Calu3 (cell line): Measurements from ENCODE around the gene BRCA2. TPM values are rescaled to one million over a fixed set of nuclear protein-coding genes. Genes with fewer than 3 reads are reported as not detected.

ENCODE experiments used
- BruUV-seq: library from RNA; stranded (reverse); fragments of 400-500 nt; replicated peaks from 2 replicates; lab custom pipeline; 2021; lab: Mats Ljungman, UMichigan
- CTCF ChIA-PET: fragments of 300-600 bp; sonication (Branson Sonifier 250); formaldehyde crosslinking; loops from one replicate; lab custom pipeline; 2022; ENCODE audit warnings: antibody characterized with exemption; lab: Charles Lee
- DNase-seq: peaks from one replicate; pipeline ENCODE4 v3.0.0; 2022
- H3K27ac Mint-ChIP-seq: one replicate; pipeline ENCODE4 v1.8.0; 2022; ENCODE audit warnings: mixed read lengths; ENCODE audit not compliant: unreplicated experiment
- H3K27me3 Mint-ChIP-seq: one replicate; pipeline ENCODE4 v1.8.0; 2022; ENCODE audit warnings: mixed read lengths; ENCODE audit not compliant: unreplicated experiment
- H3K36me3 Mint-ChIP-seq: one replicate; pipeline ENCODE4 v1.8.0; 2022; ENCODE audit warnings: mild to moderate bottlenecking, moderate library complexity, mixed read lengths; ENCODE audit not compliant: insufficient read depth, unreplicated experiment
- H3K4me1 Mint-ChIP-seq: one replicate; pipeline ENCODE4 v1.8.0; 2022; ENCODE audit warnings: mild to moderate bottlenecking, low read depth, mixed read lengths; ENCODE audit not compliant: unreplicated experiment
- H3K4me3 Mint-ChIP-seq: one replicate; pipeline ENCODE4 v1.8.0; 2022; ENCODE audit warnings: mild to moderate bottlenecking, low read depth, moderate library complexity, mixed read lengths; ENCODE audit not compliant: unreplicated experiment
- H3K9me3 Mint-ChIP-seq: one replicate; pipeline ENCODE4 v1.8.0; 2022; ENCODE audit warnings: low read depth, mixed read lengths; ENCODE audit not compliant: unreplicated experiment
- CTCF ChIP-seq: fragments of 200-600 bp; IDR thresholded peaks from one replicate; pipeline ENCODE4 v1.8.0; 2022; ENCODE audit warnings: antibody characterized with exemption; ENCODE audit not compliant: unreplicated experiment
- intact Hi-C: fragments of 100-400 bp; cut with micrococcal nuclease; formaldehyde crosslinking; loops from one replicate; pipeline ENCODE4 v1.10.0; 2022; ENCODE audit not compliant: unreplicated experiment
- total RNA-seq: library from RNA; stranded (reverse); gene quantifications from 2 replicates; pipeline ENCODE4 v1.2.3, GENCODE V29; 2022

BRCA2 gene
- total RNA-seq, 1 experiment from 2014 or later: 12.8 TPM

GRCh38 chr13:32281096-32281495 is 34.2 kb upstream of the BRCA2 start:
- H3K27me3 Mint-ChIP-seq: no peaks in the 10 kb centered on the region
- TF ChIP-seq CTCF: no peak
- no TSS peak for BruUV-seq
- no peaks in the 10 kb centered on the region for H3K9me3 Mint-ChIP-seq
- CTCF ChIA-PET: no interaction called here
- H3K36me3 Mint-ChIP-seq: no peaks in the 10 kb centered on the region
- no peak overlapping the region for H3K4me3 Mint-ChIP-seq
- intact Hi-C loops: no loop called here
- H3K4me1 Mint-ChIP-seq: no peaks in the 10 kb centered on the region
- no peak overlapping the region for H3K27ac Mint-ChIP-seq
- no peak for DNase-seq

- Mint-ChIP-seq H3K4me1 (no peaks in the 10 kb centered on the region), H3K27ac (no peak overlapping the region), H3K9me3 (no peaks in the 10 kb centered on the region), H3K4me3 (no peak overlapping the region), H3K27me3 (no peaks in the 10 kb centered on the region), H3K36me3 (no peaks in the 10 kb centered on the region)
- CTCF ChIA-PET: interaction anchor here (1.2 kb wide), 1 partner anchor 15 kb away, joined by 3 read pairs; no protein-coding TSS in a partner anchor
- intact Hi-C loops: no loop called here
- no TSS peak for BruUV-seq
- no peak for TF ChIP-seq CTCF
- DNase-seq: no peak
Measured at GRCh38 chr13:32282096-32282711, 33.1 kb upstream of the BRCA2 start.

- no peaks in the 10 kb centered on the region for H3K9me3 Mint-ChIP-seq
- no peaks in the 10 kb centered on the region for H3K27me3 Mint-ChIP-seq
- peak; percentile 13 for DNase-seq
- H3K4me3 Mint-ChIP-seq: no peak overlapping the region
- BruUV-seq: no TSS peak
- CTCF ChIA-PET: no interaction called here
- no peak for TF ChIP-seq CTCF
- no peaks in the 10 kb centered on the region for H3K4me1 Mint-ChIP-seq
- intact Hi-C loops: no loop called here
- H3K36me3 Mint-ChIP-seq: no peaks in the 10 kb centered on the region
- no peak overlapping the region for H3K27ac Mint-ChIP-seq
Measured at GRCh38 chr13:32284927-32285632, 30.2 kb upstream of the BRCA2 start.

- intact Hi-C loops: no loop called here
- H3K4me3 Mint-ChIP-seq: no peak overlapping the region
- H3K27ac Mint-ChIP-seq: no peak overlapping the region
- no peaks in the 10 kb centered on the region for H3K27me3 Mint-ChIP-seq
- no peak for DNase-seq
- no peaks in the 10 kb centered on the region for H3K9me3 Mint-ChIP-seq
- no peaks in the 10 kb centered on the region for H3K36me3 Mint-ChIP-seq
- TF ChIP-seq CTCF: no peak
- BruUV-seq: no TSS peak
- no peaks in the 10 kb centered on the region for H3K4me1 Mint-ChIP-seq
- CTCF ChIA-PET: no interaction called here
Measured at GRCh38 chr13:32285633-32285965, 29.7 kb upstream of the BRCA2 start.
